Measurements from ENCODE around the gene MUCL3. TPM values are rescaled to one million over a fixed set of nuclear protein-coding genes. Genes with fewer than 3 reads are reported as not detected.
A peak's percentile ranks its signal among the peaks of the same experiment; 100 is the strongest.

The MUCL3 gene
- total and polyA plus RNA-seq, 3 donors from 2014 or later: 0.19 to 0.45 TPM; not detected in 1

DNA sequence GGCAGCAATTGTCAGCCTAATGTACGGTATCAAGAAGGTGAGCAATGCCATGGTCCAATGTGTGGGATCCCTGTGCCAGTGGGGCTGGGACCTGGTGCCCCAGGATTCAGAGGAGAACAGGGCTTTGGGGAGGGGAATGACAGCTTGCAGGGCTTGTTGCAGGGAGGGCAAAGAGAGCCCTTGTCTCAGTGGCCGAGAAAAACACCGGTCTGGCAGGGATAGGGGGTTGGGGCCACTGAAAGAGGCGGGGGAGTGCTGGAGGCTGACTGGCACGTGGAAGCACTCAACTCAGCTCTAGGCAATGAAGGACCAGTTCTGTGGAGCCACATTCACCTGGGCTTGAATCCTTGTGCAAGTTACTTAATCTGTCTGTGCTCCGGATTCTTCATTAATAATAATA is 3.5 kb upstream of the MUCL3 start:
- no peak for DNase-seq
- Histone ChIP-seq H3K27me3 (no peaks in the 10 kb centered on the region), H3K36me3 (ENCODE audit: low read depth, missing control alignments) (no peaks in the 10 kb centered on the region), H3K27ac (no peak overlapping the region), H3K4me3 (no peak overlapping the region), H3K9me3 (no peaks in the 10 kb centered on the region), H3K4me1 (no peaks in the 10 kb centered on the region)
- intact Hi-C loops (cut with DNase I; ENCODE audit: low total_unique reads): no loop called here
- 81 to 86% methylated on average over 6 of the region's 6 CpGs for WGBS, 2 donors
- TF ChIP-seq, protein P1, sequence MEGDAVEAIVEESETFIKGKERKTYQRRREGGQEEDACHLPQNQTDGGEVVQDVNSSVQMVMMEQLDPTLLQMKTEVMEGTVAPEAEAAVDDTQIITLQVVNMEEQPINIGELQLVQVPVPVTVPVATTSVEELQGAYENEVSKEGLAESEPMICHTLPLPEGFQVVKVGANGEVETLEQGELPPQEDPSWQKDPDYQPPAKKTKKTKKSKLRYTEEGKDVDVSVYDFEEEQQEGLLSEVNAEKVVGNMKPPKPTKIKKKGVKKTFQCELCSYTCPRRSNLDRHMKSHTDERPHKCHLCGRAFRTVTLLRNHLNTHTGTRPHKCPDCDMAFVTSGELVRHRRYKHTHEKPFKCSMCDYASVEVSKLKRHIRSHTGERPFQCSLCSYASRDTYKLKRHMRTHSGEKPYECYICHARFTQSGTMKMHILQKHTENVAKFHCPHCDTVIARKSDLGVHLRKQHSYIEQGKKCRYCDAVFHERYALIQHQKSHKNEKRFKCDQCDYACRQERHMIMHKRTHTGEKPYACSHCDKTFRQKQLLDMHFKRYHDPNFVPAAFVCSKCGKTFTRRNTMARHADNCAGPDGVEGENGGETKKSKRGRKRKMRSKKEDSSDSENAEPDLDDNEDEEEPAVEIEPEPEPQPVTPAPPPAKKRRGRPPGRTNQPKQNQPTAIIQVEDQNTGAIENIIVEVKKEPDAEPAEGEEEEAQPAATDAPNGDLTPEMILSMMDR (IDR thresholded peaks at IDR 0.05): no peak
- no peak for TF ChIP-seq POLR2A (IDR thresholded peaks at IDR 0.05)

DNA sequence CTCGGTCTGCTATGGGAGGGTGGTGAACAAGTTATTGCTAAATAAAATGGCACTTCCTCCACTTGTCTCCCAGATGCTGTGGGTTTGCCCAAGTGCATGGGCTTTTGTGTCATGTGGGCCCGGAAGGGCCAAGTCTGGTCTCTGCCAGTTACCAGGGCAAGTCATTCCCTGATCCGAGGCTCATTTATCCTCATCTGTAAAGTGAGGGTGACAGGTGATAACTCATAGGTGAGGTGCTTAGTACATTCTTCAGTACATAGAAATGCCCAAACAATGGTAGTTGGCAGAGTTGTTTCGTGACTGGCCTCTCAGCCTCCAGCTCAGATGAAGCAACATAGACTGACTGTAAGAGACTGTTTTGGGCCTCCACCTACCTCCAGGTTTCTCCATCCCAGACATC is 2.0 kb upstream of the MUCL3 start:
- intact Hi-C loops (cut with DNase I; ENCODE audit: low total_unique reads): no loop called here
- no peaks in the 10 kb centered on the region for H3K9me3 ChIP-seq

DNA sequence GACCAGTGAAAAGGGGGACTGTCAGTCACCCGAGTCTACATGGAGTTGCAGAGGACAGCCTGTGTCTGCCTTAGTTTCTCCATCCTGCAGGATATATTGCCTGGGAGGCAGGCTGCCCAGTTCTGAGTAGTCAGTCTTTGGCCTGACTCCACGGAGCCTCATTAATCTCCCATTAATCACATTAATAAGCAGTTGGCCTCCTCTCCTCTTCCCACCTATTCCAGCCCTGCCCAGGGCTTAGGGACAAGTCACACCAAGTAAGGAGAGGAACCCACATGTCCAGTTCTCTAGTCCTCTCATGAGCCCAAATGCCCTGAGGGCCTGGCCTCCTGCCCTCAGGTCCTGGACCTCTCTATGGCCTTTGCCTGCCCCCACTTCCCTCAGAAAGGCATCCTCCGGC is 1.3 kb upstream of the MUCL3 start:
- intact Hi-C loops (cut with DNase I; ENCODE audit: low total_unique reads): no loop called here
- no peak overlapping the region for H3K27ac ChIP-seq
- H3K4me3 ChIP-seq: no peak overlapping the region
- 64 to 68% methylated on average over 3 of the region's 3 CpGs for WGBS, 2 donors
- no peaks in the 10 kb centered on the region for H3K9me3 ChIP-seq
- TF ChIP-seq POLR2A (IDR thresholded peaks at IDR 0.05): no peak
- TF ChIP-seq, protein P1 (IDR thresholded peaks at IDR 0.05): no peak
- no peaks in the 10 kb centered on the region for H3K4me1 ChIP-seq
- H3K36me3 ChIP-seq (ENCODE audit: low read depth, missing control alignments): no peaks in the 10 kb centered on the region
- H3K27me3 ChIP-seq: no peaks in the 10 kb centered on the region
- DNase-seq: no peak

More for the DNA sequence above, 2.0 kb upstream of the MUCL3 start:
- no peaks in the 10 kb centered on the region for H3K4me1 ChIP-seq
- H3K36me3 ChIP-seq (ENCODE audit: low read depth, missing control alignments): no peaks in the 10 kb centered on the region
- 84% methylated on average over 4 of the region's 4 CpGs for WGBS, 2 donors
- H3K27ac ChIP-seq: no peak overlapping the region
- H3K4me3 ChIP-seq: no peak overlapping the region
- TF ChIP-seq, protein P1 (IDR thresholded peaks at IDR 0.05): no peak
- TF ChIP-seq POLR2A (IDR thresholded peaks at IDR 0.05): no peak
- no peaks in the 10 kb centered on the region for H3K27me3 ChIP-seq
- no peak for DNase-seq

DNA sequence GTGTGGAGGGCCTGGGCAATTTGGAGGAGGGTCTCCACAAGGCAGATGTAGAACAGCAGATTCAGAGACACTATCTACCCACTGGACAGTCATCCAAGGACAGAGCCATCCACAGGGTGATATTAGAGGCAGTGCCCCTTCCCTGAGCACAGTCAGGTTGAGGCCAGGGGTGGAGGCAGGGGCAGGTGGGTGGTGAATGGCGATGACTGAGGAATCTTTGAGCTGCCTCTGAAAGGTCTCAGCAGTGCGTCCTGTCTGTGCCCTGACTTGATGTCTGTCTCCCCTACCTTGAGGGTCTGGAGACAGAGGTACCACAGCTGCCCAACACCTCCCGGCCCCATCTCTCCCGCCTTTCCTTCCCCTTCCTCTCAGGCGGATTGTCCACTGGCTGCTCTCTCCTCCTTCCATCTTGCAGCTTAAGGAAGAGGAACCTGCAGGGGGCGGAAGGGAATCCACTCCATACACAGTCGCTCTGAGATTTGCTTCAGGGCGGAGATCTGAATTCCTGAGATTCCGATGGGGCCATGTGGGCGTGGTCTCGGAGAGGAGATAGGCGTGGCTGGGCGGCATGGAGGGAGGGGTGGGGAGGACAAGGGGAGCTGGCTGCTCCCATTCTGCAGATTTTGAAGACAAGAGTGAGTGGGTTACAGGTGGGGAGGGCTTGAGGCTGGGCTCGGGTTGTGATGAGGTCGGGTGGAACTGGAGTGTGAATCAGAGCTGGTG is 1.7 kb downstream of the MUCL3 start:
- TF ChIP-seq POLR2A (IDR thresholded peaks at IDR 0.05): no peak
- TF ChIP-seq, protein P1 (IDR thresholded peaks at IDR 0.05): peak in 2 of 3 experiments; percentile 25 to 44
- no peaks in the 10 kb centered on the region for H3K4me1 ChIP-seq
- H3K9me3 ChIP-seq: no peaks in the 10 kb centered on the region
- H3K4me3 ChIP-seq: no peak overlapping the region
- no peaks in the 10 kb centered on the region for H3K36me3 ChIP-seq (ENCODE audit: low read depth, missing control alignments)
- intact Hi-C loops (cut with DNase I; ENCODE audit: low total_unique reads): no loop called here
- 12 to 13% methylated on average over 14 to 15 of the region's 15 CpGs for WGBS, 2 donors
- DNase-seq: peak; percentile 89
- H3K27me3 ChIP-seq: no peaks in the 10 kb centered on the region
- H3K27ac ChIP-seq: no peak overlapping the region

DNA sequence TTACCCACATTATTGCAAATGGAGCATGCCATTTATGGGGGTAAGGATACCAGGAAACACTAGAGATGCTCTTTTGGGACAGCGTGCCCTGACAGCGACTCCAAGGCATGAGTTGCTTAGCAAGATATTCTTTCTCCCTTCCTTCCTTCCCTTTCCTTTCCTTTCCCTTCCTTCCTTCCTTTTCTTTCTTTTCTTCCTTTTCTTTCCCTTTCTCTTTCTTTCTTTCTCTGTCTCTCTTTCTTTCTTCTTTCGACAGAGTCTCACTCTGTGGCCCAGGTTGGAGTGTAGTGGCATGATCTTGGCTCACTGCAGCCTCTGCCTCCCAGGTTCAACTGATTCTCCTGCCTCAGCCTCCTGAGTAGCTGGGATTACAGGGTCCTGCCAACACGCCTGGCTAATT is 3.3 kb downstream of the MUCL3 start:
- no peak for DNase-seq
- Histone ChIP-seq H3K27ac (no peak overlapping the region), H3K27me3 (no peaks in the 10 kb centered on the region), H3K4me1 (no peaks in the 10 kb centered on the region), H3K4me3 (no peak overlapping the region), H3K9me3 (no peaks in the 10 kb centered on the region), H3K36me3 (ENCODE audit: low read depth, missing control alignments) (no peaks in the 10 kb centered on the region)
- intact Hi-C loops (cut with DNase I; ENCODE audit: low total_unique reads): no loop called here
- TF ChIP-seq POLR2A (IDR thresholded peaks at IDR 0.05): no peak
- TF ChIP-seq, protein P1 (IDR thresholded peaks at IDR 0.05): no peak
- WGBS, 2 donors: 93% methylated on average over 4 of the region's 4 CpGs
